CD4-positive, alpha-beta T cell treated with Interferon alpha-2 for 1 hour (primary cell): Measurements from ENCODE around the gene KMT5C.

Experiments
- DNase-seq, 2 donors: peaks; one replicate each; pipeline ENCODE4 v3.0.0-alpha.2; 2020 to 2022

KMT5C gene

DNA sequence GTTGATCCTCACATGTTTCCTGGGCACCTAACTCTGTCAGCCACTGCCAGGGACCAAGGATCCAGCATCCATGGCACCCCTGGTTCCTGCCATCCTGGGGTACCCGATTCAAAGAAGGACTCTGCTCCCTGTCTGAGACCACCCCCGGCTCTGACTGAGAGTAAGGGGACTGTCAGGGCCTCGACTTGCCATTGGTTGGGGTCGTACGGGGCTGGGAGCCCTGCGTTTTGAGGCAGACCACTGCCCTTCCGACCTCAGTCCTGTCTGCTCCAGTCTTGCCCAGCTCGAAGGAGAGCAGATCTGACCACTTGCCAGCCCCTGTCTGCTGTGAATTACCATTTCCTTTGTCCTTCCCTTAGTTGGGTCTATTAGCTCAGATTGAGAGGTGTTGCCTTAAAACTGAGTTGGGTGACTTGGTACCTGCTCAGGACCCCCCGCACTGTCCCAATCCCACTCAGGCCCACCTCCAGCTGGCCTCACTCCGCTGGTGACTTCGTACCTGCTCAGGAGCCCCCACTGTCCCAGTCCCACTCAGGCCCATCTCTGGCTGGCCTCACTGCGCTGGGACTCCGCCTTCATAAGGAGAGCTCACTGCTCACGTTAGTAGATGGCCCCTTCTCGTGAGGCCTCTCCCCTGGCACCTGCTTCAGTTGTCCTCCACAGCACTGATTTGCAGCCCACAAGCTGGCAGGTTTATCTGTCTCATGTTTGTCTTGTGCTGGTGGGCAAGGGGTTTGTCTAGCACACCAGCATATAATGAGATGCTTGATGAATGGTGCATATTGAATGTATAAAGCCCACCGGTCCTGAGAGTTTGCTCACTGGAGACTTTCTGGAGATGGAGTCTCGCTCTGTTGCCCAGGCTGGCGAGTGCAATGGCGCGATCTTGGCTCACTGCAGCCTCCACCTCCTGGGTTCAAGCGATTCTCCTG lies 50.0 kb downstream of the KMT5C start:
- DNase-seq: no peak

DNA sequence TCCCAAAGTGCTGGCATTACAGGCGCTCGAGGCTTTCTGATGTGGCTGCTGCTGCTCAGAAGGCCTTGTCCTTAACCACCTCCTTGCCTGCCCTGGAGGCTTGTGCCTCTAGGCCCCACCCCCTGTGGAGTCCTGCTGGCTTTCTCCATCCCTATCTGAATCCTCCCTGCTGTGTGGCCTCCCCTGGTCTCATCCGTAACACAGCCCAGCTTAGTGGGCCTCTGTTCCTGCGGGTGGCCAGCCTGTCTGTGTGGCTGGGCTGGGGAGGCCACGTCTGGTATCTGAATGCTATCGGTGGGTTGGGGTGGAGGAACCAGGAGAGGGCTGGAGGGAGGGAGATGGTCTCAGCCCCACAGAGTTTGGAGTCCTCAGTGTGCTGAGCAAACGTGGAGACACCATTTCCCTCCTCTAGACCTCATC lies 50.8 kb downstream of the KMT5C start:
- DNase-seq: no peak

DNA sequence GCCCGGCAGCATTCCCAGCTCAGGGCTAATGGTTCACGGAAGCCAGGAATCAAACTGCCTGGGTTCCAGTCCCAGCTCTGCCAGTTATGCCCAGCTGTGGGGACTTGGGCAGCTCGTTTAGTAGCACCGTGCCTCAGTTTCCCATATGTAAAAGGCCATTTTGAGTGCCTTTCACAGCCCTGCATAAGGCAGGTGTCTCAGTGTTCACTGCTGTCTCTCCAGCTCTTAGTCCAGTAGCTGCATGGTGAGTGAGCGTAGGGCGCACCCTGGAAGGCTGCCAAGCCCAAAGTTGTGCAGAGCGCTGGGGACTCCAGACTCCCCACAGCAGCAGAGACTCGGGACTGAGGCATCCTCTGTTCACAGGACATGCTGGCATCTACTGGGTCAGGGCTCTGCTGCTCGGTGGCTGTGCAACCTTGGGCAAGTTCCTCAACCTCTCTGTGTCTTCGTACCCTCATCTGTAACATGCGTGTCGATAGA lies 51.6 kb downstream of the KMT5C start:
- DNase-seq: no peak

DNA sequence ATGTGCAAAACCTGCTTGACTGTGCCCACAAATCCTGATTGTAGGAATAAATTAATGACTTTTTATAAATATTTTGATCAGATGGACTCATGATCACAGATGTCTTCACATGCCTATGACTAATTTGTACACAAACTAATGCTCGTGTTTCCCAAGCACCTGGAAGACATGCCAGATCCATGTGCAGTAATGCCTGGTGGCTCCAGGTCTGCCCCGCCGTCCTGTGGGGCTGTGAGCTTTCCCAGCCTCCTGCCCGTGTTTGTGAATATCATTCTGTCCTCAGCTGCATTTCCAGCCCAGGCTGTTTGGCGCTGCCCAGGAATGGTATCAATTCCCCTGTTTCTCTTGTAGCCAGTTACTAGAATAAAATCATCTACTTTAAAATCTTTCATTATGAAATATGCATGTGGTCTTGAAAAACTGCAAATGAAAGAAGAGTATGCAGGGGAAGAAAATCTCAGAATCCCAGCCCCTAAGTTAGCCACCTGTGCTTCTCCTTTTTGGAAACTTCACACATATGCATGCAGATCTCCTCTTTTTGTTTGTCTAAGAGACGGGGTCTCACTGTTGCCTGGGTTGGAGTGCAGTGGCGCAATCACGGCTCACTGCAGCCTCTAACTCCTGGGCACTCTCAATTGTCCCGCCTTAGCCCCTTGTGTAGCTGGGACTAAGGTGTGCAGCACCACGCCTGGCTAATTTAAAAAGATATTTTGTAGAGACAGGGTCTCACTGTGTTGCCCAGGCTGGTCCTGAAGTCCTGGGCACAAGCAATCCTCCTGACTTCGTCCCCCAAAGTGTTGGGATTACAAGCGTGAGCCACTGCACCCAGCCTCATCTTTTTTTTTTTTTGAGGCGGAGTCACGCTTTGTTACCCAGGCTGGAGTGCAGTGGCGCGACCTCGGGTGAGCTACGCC lies 52.3 kb downstream of the KMT5C start:
- no peak for DNase-seq

DNA sequence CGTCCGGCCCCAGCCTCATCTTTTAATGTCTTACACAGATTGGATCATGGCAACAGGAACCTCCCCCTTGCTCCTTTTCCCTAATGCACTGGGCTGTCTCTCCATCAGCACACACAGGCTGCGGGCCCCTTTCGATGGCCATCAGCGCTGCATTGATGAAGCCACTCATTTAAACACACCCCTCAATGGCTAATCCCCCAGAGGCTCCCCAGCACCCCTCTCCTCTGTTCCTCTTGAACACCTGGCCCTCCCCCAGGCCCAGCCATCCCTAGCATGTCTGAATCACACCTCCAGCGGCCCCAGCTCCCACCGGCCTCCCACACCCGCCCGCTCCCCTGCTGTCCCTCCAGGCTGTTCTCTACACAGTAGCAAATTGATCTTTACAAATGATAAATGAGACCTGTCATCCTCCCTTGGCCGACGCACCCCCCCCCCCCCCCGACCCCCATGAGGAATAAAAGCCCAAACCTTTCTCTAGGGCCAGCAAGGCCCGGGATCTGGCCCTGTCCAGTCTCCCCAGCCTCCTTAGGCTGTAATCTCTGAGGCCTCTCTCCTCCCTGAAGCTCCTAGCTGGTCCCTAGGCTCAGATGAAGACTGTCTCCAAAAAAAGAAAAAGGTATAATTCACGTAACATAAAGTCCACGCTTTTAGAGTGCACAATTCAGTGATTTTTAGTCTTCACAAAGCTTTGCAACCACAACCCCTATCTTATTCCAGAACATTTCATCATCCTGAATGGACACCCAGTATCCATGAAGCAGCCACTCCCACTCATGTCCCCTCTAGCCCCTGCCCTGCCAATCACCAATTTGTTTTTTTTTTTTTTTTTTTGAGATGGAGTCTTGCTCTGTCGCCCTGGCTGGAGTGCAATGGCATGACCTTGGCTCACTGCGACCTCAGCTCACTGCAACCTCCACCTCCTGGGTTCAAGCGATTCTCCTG lies 53.4 kb downstream of the KMT5C start:
- no peak for DNase-seq
